Central memory CD8-positive, alpha-beta T cell (primary cell): ENCODE measurements around the gene CCNQ.

Experiments
- ATAC-seq: fragments of 150-1000 bp; cut with Tn5 transposase; replicated peaks from 2 replicates; pipeline ENCODE4 v1.10.0; 2022; ENCODE audit warnings: mild to moderate bottlenecking, moderate FRiP score, moderate number of reproducible peaks; ENCODE audit not compliant: poor library complexity, severe bottlenecking; ENCODE audit errors: extremely low read depth
- DNase-seq, 2 donors: peaks; one replicate each; pipeline ENCODE4 v3.0.0; 2021; ENCODE audit warnings: low spot score in 2 of 2
- H3K27ac Mint-ChIP-seq: one replicate; pipeline ENCODE4 v1.8.0; 2022; ENCODE audit warnings: low read depth, mild to moderate bottlenecking, moderate library complexity, mixed read lengths
- H3K27me3 Mint-ChIP-seq: one replicate; pipeline ENCODE4 v1.8.0; 2022; ENCODE audit warnings: mixed read lengths
- H3K36me3 Mint-ChIP-seq: one replicate; pipeline ENCODE4 v1.8.0; 2022; ENCODE audit warnings: mild to moderate bottlenecking, moderate library complexity, mixed read lengths; ENCODE audit not compliant: insufficient read depth
- H3K4me1 Mint-ChIP-seq: one replicate; pipeline ENCODE4 v1.8.0; 2022; ENCODE audit warnings: mixed read lengths
- H3K4me3 Mint-ChIP-seq: one replicate; pipeline ENCODE4 v1.8.0; 2022; ENCODE audit warnings: mild to moderate bottlenecking, moderate library complexity, mixed read lengths
- H3K9me3 Mint-ChIP-seq: one replicate; pipeline ENCODE4 v1.8.0; 2022; ENCODE audit warnings: mixed read lengths

The CCNQ gene

GRCh38 chrX:153598541-153599191 lies at the start of gene CCNQ:
TSS of gene CCNQ (minus strand) at chrX:153599139. CDS start at chrX:153599073, 66 bp downstream.
- H3K27me3 Mint-ChIP-seq = no peaks in the 10 kb centered on the region
- H3K36me3 Mint-ChIP-seq = peaks cover 8% of the 10 kb centered on the region
- no peaks in the 10 kb centered on the region for H3K9me3 Mint-ChIP-seq
- H3K27ac Mint-ChIP-seq = peak within 1 kb of the TSS; percentile 71
- peak; percentile 67 for ATAC-seq
- peaks cover 34% of the 10 kb centered on the region for H3K4me1 Mint-ChIP-seq
- H3K4me3 Mint-ChIP-seq = peak within 1 kb of the TSS; percentile 85
- DNase-seq = peak in 1 of 2 donors; percentile 13

- no peaks in the 10 kb centered on the region for H3K9me3 Mint-ChIP-seq
- H3K27me3 Mint-ChIP-seq = peaks cover 28% of the 10 kb centered on the region
- no peak overlapping the region for H3K27ac Mint-ChIP-seq
- peaks cover 1% of the 10 kb centered on the region for H3K36me3 Mint-ChIP-seq
- ATAC-seq (no peak), DNase-seq (no peak)
- H3K4me3 Mint-ChIP-seq = no peak overlapping the region
- H3K4me1 Mint-ChIP-seq = peaks cover 4% of the 10 kb centered on the region
Observed at GRCh38 chrX:153647461-153648357, 48.8 kb upstream of the CCNQ start.

GRCh38 chrX:153646620-153647373 lies 47.9 kb upstream of the CCNQ start, which contains the start of gene DUSP9:
TSS of gene DUSP9 (plus strand) at chrX:153647203. CDS start at chrX:153647954, 751 bp downstream.
- peaks cover 1% of the 10 kb centered on the region for H3K36me3 Mint-ChIP-seq
- H3K4me3 Mint-ChIP-seq = peak within 1 kb of the TSS; percentile 27
- ATAC-seq (no peak), DNase-seq (no peak)
- no peaks in the 10 kb centered on the region for H3K9me3 Mint-ChIP-seq
- H3K4me1 Mint-ChIP-seq = peaks cover 5% of the 10 kb centered on the region
- H3K27ac Mint-ChIP-seq = no peak within 1 kb of the TSS
- H3K27me3 Mint-ChIP-seq = peaks cover 33% of the 10 kb centered on the region

- no peak overlapping the region for H3K27ac Mint-ChIP-seq
- no peak for ATAC-seq
- peaks cover 41% of the 10 kb centered on the region for H3K27me3 Mint-ChIP-seq
- peak overlapping the region; percentile 27 for H3K4me3 Mint-ChIP-seq
- DNase-seq = no peak
- H3K4me1 Mint-ChIP-seq = peaks cover 5% of the 10 kb centered on the region
- H3K9me3 Mint-ChIP-seq = no peaks in the 10 kb centered on the region
- H3K36me3 Mint-ChIP-seq = peaks cover 1% of the 10 kb centered on the region
Observed at GRCh38 chrX:153645921-153646488, 47.1 kb upstream of the CCNQ start.

GRCh38 chrX:153645151-153645550 lies 46.2 kb upstream of the CCNQ start:
- Mint-ChIP-seq H3K27ac (no peak overlapping the region), H3K4me1 (peaks cover 5% of the 10 kb centered on the region), H3K27me3 (peaks cover 46% of the 10 kb centered on the region), H3K9me3 (no peaks in the 10 kb centered on the region), H3K4me3 (peak overlapping the region; percentile 37), H3K36me3 (peaks cover 1% of the 10 kb centered on the region)
- ATAC-seq (no peak), DNase-seq (no peak)

GRCh38 chrX:153644356-153645125 lies 45.6 kb upstream of the CCNQ start:
- DNase-seq = no peak
- peaks cover 5% of the 10 kb centered on the region for H3K4me1 Mint-ChIP-seq
- peaks cover 46% of the 10 kb centered on the region for H3K27me3 Mint-ChIP-seq
- no peaks in the 10 kb centered on the region for H3K9me3 Mint-ChIP-seq
- H3K27ac Mint-ChIP-seq = no peak overlapping the region
- ATAC-seq = no peak
- H3K4me3 Mint-ChIP-seq = peak overlapping the region; percentile 37
- H3K36me3 Mint-ChIP-seq = peaks cover 1% of the 10 kb centered on the region

GRCh38 chrX:153643431-153644351 lies 44.8 kb upstream of the CCNQ start:
- DNase-seq (no peak), ATAC-seq (no peak)
- Mint-ChIP-seq H3K36me3 (peaks cover 1% of the 10 kb centered on the region), H3K27me3 (peaks cover 46% of the 10 kb centered on the region), H3K4me3 (no peak overlapping the region), H3K4me1 (peaks cover 5% of the 10 kb centered on the region), H3K27ac (no peak overlapping the region), H3K9me3 (no peaks in the 10 kb centered on the region)

GRCh38 chrX:153642655-153643430 lies 43.9 kb upstream of the CCNQ start:
- Mint-ChIP-seq H3K36me3 (peaks cover 1% of the 10 kb centered on the region), H3K27ac (no peak overlapping the region), H3K4me3 (peak overlapping the region; percentile 40), H3K9me3 (no peaks in the 10 kb centered on the region), H3K27me3 (peaks cover 46% of the 10 kb centered on the region), H3K4me1 (peaks cover 5% of the 10 kb centered on the region)
- DNase-seq (no peak), ATAC-seq (no peak)

GRCh38 chrX:153642051-153642654 lies 43.2 kb upstream of the CCNQ start:
- Mint-ChIP-seq H3K27me3 (peaks cover 46% of the 10 kb centered on the region), H3K27ac (no peak overlapping the region), H3K9me3 (no peaks in the 10 kb centered on the region), H3K4me1 (peaks cover 5% of the 10 kb centered on the region), H3K36me3 (peaks cover 1% of the 10 kb centered on the region), H3K4me3 (no peak overlapping the region)
- ATAC-seq (no peak), DNase-seq (no peak)

GRCh38 chrX:153641627-153642026 lies 42.7 kb upstream of the CCNQ start:
- H3K9me3 Mint-ChIP-seq = no peaks in the 10 kb centered on the region
- DNase-seq (no peak), ATAC-seq (no peak)
- peaks cover 46% of the 10 kb centered on the region for H3K27me3 Mint-ChIP-seq
- no peak overlapping the region for H3K4me3 Mint-ChIP-seq
- peaks cover 5% of the 10 kb centered on the region for H3K4me1 Mint-ChIP-seq
- peaks cover 1% of the 10 kb centered on the region for H3K36me3 Mint-ChIP-seq
- H3K27ac Mint-ChIP-seq = no peak overlapping the region
